Esophagus squamous epithelium (tissue), 5 donors: ENCODE results near the gene PLEKHG4B. TPM values are rescaled to one million over a fixed set of nuclear protein-coding genes. Genes with fewer than 3 reads are reported as not detected.
"Not testable (repeated sequence)": the region's sequence is repeated elsewhere in the genome, so short reads cannot be mapped to it uniquely, and the experiment has no call there.

Experiments
- DNase-seq: peaks from one replicate; lab custom pipeline; 2025; lab: John Stamatoyannopoulos, UW
- H3K27ac ChIP-seq, 4 donors: fragments of 200-600 bp; sonication (generic); one replicate each; pipeline ENCODE4 v1.5.1; 2016 to 2019; ENCODE audit warnings: mild to moderate bottlenecking in 1 of 4
- H3K27me3 ChIP-seq, 4 donors: fragments of 200-600 bp; sonication (generic); 1 replicate in 3 of 4; 2 replicates in 1 of 4; pipeline versions ENCODE4 v1.5.1 to v1.6.0; 2017 to 2021; ENCODE audit warnings: antibody characterized with exemption in 1 of 4
- H3K36me3 ChIP-seq, 3 donors: fragments of 200-600 bp; sonication (generic); one replicate each; pipeline ENCODE4 v1.5.1; 2016 to 2019
- H3K4me1 ChIP-seq, 3 donors: fragments of 200-600 bp; sonication (generic); one replicate each; pipeline ENCODE4 v1.5.1; 2017 to 2019
- H3K4me3 ChIP-seq, 4 donors: fragments of 200-600 bp; sonication (generic); 1 replicate in 3 of 4; 2 replicates in 1 of 4; pipeline ENCODE4 v1.5.1; 2016 to 2019; ENCODE audit warnings: mild to moderate bottlenecking in 2 of 4, moderate library complexity in 1 of 4
- H3K9me3 ChIP-seq, 3 donors: fragments of 200-600 bp; sonication (generic); one replicate each; pipeline ENCODE4 v1.5.1; 2016 to 2019
- POLR2A ChIP-seq, 4 donors: fragments of 450-650 bp; IDR thresholded peaks; one replicate each; pipeline ENCODE4 v1.6.1; 2017; ENCODE audit warnings: antibody characterized with exemption in 4 of 4, mild to moderate bottlenecking in 4 of 4, moderate library complexity in 3 of 4
- WGBS, 2 donors: methylation state at CpG; one replicate each; pipeline ENCODE4 v1.1.5; 2018; 5-methylcytosine and 5-hydroxymethylcytosine counted together
- intact Hi-C: fragments of 100-400 bp; cut with DNase I; formaldehyde crosslinking; loops from one replicate; pipeline ENCODE4 v1.15.0; 2022
- total RNA-seq, 4 donors: library from RNA; depleted of rRNA; stranded (reverse); fragments of >200 nt; gene quantifications; one replicate each; pipeline ENCODE4 v1.1.0, GENCODE V29; 2016
- TF ChIP-seq, protein P1 (sequence below), 6 experiments: fragments of 450-650 bp in 4 of 6; fragments of 200-600 bp in 2 of 6; sonication (generic) in 2 of 6; IDR thresholded peaks; one replicate each; pipeline ENCODE4 v1.5.1; 2016 to 2019; ENCODE audit warnings: antibody characterized with exemption in 6 of 6, mild to moderate bottlenecking in 4 of 6, moderate library complexity in 4 of 6
- donor health status: DM: yes; HTN: yes; CAD: no.

Gene PLEKHG4B
- total RNA-seq, 4 donors from 2014 or later, result 0.12 to 1.2 (median 0.21) TPM

DNA sequence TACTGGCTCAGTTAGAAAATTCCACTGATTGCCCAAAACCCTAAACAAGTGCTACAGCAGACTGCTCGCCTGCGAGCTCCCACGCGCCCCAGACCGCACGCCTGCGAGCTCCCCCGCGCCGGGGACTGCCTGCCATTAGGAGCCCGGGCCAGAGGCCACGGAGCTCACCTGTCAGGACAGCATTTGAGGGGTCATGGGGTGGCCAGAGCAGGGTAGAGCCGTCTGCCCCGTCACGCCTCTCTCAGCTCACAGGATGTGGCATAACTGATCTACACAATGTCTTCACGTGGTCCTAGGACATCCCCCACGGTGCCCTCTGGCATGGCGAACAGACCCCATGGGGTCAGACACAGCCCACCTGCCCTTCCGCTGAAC, 70.2 kb downstream of the PLEKHG4B start:
- Histone ChIP-seq H3K4me3 (no peak overlapping the region), H3K9me3 (no peaks in the 10 kb centered on the region), H3K4me1 (no peaks in the 10 kb centered on the region), H3K27me3 (peaks cover 0 to 26% (median 0%) of the 10 kb centered on the region in 4 donors), H3K36me3 (no peaks in the 10 kb centered on the region), H3K27ac (no peak overlapping the region)
- no peak for DNase-seq
- TF ChIP-seq POLR2A (IDR thresholded peaks at IDR 0.05), result no peak
- TF ChIP-seq, protein P1, sequence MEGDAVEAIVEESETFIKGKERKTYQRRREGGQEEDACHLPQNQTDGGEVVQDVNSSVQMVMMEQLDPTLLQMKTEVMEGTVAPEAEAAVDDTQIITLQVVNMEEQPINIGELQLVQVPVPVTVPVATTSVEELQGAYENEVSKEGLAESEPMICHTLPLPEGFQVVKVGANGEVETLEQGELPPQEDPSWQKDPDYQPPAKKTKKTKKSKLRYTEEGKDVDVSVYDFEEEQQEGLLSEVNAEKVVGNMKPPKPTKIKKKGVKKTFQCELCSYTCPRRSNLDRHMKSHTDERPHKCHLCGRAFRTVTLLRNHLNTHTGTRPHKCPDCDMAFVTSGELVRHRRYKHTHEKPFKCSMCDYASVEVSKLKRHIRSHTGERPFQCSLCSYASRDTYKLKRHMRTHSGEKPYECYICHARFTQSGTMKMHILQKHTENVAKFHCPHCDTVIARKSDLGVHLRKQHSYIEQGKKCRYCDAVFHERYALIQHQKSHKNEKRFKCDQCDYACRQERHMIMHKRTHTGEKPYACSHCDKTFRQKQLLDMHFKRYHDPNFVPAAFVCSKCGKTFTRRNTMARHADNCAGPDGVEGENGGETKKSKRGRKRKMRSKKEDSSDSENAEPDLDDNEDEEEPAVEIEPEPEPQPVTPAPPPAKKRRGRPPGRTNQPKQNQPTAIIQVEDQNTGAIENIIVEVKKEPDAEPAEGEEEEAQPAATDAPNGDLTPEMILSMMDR (IDR thresholded peaks at IDR 0.05), result no peak
- 80 to 86% methylated on average over 4 to 6 of the region's 19 CpGs for WGBS, 2 donors
- intact Hi-C loops, result no loop called here

DNA sequence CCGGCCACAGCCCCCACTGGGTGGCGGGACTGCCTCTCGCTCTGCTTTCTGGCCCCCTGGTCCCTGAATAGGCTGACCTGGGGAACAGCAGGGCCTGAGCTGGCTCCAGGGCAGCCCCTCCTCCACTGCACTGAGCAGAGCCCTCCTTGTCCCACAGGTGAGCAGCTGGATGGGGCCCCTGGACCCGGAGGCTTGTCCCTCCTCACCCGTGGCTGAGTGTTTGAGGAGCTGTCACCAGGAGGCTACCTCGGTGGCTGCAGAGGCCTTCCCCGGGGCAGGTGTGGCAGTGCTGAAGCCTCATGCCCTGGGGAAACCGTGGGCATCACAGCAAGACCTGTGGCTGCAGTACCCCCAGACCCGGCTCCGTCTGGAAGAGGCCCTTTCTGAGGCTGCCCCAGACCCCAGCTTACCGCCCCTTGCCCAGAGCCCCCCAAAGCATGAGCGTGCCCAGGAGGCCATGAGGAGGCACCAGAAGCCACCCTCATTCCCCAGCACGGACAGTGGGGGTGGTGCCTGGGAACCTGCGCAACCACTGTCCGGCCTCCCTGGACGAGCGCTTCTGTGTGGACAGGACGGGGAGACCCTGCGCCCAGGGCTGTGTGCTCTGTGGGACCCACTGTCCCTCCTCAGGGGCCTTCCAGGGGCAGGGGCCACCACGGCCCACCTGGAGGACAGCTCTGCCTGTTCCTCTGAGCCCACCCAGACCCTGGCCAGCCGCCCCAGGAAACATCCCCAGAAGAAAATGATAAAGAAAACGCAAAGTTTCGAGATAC, 70.8 kb downstream of the PLEKHG4B start:
- no peak overlapping the region for H3K4me3 ChIP-seq
- no peaks in the 10 kb centered on the region for H3K36me3 ChIP-seq
- no peak for DNase-seq
- H3K27ac ChIP-seq, result no peak overlapping the region
- H3K27me3 ChIP-seq, result peaks cover 0 to 26% (median 0%) of the 10 kb centered on the region in 4 donors
- TF ChIP-seq, protein P1 (IDR thresholded peaks at IDR 0.05), result no peak
- TF ChIP-seq POLR2A (IDR thresholded peaks at IDR 0.05), result no peak
- 80% methylated on average over 9 of the region's 23 CpGs; no CpG with 5 or more reads in 1 of the 2 donors for WGBS, 2 donors
- H3K4me1 ChIP-seq, result no peaks in the 10 kb centered on the region
- no peaks in the 10 kb centered on the region for H3K9me3 ChIP-seq
- intact Hi-C loops, result no loop called here

DNA sequence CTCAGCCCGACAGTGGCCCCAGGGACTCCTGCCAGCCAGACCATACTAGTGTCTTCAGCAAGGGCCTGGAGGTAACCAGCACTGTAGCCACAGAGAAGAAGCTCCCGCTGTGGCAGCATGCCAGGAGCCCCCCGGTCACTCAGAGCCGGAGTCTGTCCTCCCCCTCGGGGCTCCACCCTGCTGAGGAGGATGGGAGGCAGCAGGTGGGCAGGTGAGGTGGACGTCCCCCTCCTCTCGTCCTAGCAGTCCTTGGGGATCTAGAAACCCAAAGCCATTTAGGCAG, 71.3 kb downstream of the PLEKHG4B start:
- no peak for DNase-seq
- TF ChIP-seq, protein P1 (IDR thresholded peaks at IDR 0.05), result no peak
- no peak for TF ChIP-seq POLR2A (IDR thresholded peaks at IDR 0.05)
- WGBS, 2 donors, result 50 to 100% methylated on average over 1 of the region's 7 CpGs

DNA sequence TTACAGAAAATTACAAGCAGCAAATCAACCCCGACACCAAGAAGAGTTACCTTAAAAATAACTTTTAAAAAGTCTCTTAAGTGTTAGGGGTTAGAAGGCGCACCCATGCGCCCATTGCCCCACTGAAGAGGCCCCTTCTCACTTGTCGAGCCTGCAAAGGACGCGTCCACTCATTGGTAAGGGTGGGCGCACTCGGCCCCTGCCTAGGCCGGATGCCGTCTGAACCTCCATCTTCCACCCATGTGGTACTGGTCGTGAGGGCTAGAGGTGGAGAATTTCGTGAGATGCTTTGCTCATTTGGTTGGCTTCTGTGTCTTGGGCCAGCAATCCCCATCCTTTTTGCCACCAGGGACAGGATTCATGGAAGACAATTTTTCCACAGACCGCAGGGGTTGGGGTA, 71.9 kb downstream of the PLEKHG4B start:
- no peaks in the 10 kb centered on the region for H3K9me3 ChIP-seq
- intact Hi-C loops, result no loop called here
- H3K4me3 ChIP-seq, result no peak overlapping the region
- no peak overlapping the region for H3K27ac ChIP-seq
- DNase-seq, result no peak
- TF ChIP-seq, protein P1 (IDR thresholded peaks at IDR 0.05), result no peak
- TF ChIP-seq POLR2A (IDR thresholded peaks at IDR 0.05), result no peak
- H3K4me1 ChIP-seq, result peaks cover 0 to 7% (median 0%) of the 10 kb centered on the region in 3 donors
- peaks cover 0 to 24% (median 0%) of the 10 kb centered on the region in 4 donors for H3K27me3 ChIP-seq
- no peaks in the 10 kb centered on the region for H3K36me3 ChIP-seq
- 71 to 86% methylated on average over 11 to 13 of the region's 13 CpGs for WGBS, 2 donors

More for the DNA sequence above, 71.3 kb downstream of the PLEKHG4B start:
- H3K4me3 ChIP-seq, result no peak overlapping the region
- intact Hi-C loops, result no loop called here
- H3K9me3 ChIP-seq, result no peaks in the 10 kb centered on the region
- peaks cover 0 to 3% (median 0%) of the 10 kb centered on the region in 3 donors for H3K4me1 ChIP-seq
- H3K27ac ChIP-seq, result no peak overlapping the region
- peaks cover 0 to 26% (median 0%) of the 10 kb centered on the region in 4 donors for H3K27me3 ChIP-seq
- H3K36me3 ChIP-seq, result no peaks in the 10 kb centered on the region

DNA sequence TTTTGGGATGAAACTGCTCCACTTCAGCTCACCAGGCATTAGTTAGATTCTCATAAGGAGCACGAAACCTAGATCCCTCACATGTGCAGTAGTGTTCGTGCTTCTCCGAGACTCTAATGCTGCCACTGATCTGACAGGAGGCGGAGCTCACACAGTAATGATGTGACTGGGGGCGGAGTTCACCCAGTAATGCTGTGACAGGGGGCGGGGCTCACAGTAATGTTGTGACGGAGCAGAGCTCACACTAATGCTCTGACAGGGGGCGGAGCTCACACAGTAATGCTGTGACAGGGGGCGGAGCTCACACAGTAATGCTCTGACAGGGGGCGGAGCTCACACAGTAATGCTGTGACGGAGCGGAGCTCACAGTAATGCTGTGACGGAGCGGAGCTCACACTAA, 72.3 kb downstream of the PLEKHG4B start:
- H3K27ac ChIP-seq, result no peak overlapping the region
- H3K4me1 ChIP-seq, result peaks cover 0 to 11% (median 0%) of the 10 kb centered on the region in 3 donors
- 72 to 85% methylated on average over 5 to 12 of the region's 14 CpGs for WGBS, 2 donors
- H3K27me3 ChIP-seq, result peaks cover 0 to 20% (median 0%) of the 10 kb centered on the region in 4 donors
- no peaks in the 10 kb centered on the region for H3K36me3 ChIP-seq
- no peak for DNase-seq
- TF ChIP-seq, protein P1 (IDR thresholded peaks at IDR 0.05), result no peak
- no peak for TF ChIP-seq POLR2A (IDR thresholded peaks at IDR 0.05)
- no peak overlapping the region for H3K4me3 ChIP-seq
- intact Hi-C loops, result no loop called here
- H3K9me3 ChIP-seq, result no peaks in the 10 kb centered on the region

DNA sequence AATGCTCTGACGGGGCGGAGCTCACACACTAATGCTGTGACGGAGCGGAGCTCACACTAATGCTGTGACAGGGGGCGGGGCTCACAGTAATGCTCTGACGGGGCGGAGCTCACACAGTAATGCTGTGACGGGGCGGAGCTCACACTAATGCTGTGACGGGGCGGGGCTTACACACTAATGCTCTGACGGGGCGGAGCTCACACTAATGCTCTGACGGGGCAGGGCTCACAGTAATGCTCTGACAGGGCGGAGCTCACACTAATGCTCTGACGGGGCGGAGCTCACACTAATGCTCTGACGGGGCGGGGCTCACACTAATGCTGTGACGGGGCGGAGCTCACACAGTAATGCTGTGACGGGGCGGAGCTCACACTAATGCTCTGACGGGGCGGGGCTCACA, 72.8 kb downstream of the PLEKHG4B start:
- WGBS, 2 donors, result 88% methylated on average over 3 of the region's 25 CpGs; no CpG with 5 or more reads in 1 of the 2 donors
- peaks cover 0 to 17% (median 0%) of the 10 kb centered on the region in 3 donors for H3K4me1 ChIP-seq
- H3K9me3 ChIP-seq, H3K36me3 ChIP-seq, intact Hi-C loops, DNase-seq, H3K4me3 ChIP-seq, H3K27ac ChIP-seq: not testable (repeated sequence)
- H3K27me3 ChIP-seq, result peaks cover 0 to 15% (median 0%) of the 10 kb centered on the region in 4 donors
